Forelimb muscle (tissue), 1 donor: ENCODE results near the gene PLET1. TPM values are rescaled to one million over a fixed set of nuclear protein-coding genes. Genes with fewer than 3 reads are reported as not detected.
"Not testable (repeated sequence)": the region's sequence is repeated elsewhere in the genome, so short reads cannot be mapped to it uniquely, and the experiment has no call there.

Experiments used
- DNase-seq: peaks from one replicate; pipeline ENCODE4 v3.0.0-alpha.2; 2013; ENCODE audit warnings: low read depth
- polyA plus RNA-seq: library from polyadenylated mRNA; unstranded; fragments of 120-200 nt; gene quantifications from one replicate; pipeline ENCODE4 v1.2.1, GENCODE V29; 2013; ENCODE audit not compliant: insufficient read length

PLET1 gene
- polyA plus RNA-seq, 1 donor, result not detected

GRCh38 chr11:112212710-112213109 is 48.0 kb downstream of the PLET1 start:
- DNase-seq, result no peak

DNA sequence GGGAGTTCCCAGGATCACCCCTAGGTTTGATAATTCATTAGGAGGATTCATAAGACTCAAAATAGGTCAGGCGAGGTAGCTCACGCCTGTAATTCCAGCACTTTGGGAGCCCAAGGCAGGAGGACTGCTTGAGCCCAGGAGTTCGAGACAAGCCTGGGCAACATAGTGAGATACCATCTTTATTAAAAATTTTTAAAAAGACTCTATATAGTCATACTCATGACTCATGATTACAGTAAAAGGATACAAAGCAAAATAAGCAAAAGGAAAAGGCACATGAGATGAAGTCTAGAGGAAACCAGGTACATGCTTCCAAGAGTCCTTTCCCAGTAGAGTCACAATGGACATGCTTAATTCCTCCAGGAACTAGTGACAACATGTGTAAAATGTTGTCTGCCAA is 48.4 kb downstream of the PLET1 start:
- no peak for DNase-seq

DNA sequence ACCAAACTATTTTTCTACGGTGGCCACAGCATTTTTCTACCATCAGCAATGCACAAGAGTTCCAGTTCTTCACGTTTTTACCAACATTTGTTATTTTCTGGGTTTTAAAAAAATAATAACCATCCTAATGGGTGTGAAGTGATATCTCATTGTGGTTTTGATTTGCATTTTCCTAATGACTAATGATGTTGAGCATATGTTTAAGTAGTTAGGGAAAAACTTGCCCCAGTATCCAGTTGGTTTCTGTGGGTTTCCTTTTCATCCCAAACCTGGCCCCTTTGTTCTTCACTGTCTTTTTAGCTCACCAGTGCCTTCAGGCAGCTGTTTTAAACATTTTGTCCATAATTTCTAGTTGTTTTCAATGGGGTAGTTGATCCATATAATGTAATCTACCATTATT is 49.1 kb downstream of the PLET1 start:
- no peak for DNase-seq

DNA sequence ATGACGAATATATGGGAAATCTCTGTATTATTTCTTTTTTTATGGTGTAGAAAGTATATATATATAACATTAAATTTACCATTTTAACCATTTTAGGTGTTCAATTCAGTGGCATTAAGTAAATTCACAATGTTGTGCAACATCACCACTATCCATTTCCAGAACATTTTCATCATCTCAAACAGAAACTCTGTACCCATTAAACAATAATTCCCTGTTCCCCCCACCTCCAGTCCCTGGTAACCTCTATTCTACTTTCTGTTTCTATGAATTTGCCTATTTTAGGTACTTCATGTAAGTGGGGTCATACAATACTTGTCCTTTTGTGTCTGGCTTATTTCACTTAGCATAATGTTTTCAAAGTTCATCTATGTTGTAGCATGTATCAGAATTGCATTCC is 49.8 kb downstream of the PLET1 start:
- no peak for DNase-seq

GRCh38 chr11:112206071-112206470 is 54.6 kb downstream of the PLET1 start:
- no peak for DNase-seq

GRCh38 chr11:112200252-112200651 is 60.4 kb downstream of the PLET1 start:
- DNase-seq, result no peak

DNA sequence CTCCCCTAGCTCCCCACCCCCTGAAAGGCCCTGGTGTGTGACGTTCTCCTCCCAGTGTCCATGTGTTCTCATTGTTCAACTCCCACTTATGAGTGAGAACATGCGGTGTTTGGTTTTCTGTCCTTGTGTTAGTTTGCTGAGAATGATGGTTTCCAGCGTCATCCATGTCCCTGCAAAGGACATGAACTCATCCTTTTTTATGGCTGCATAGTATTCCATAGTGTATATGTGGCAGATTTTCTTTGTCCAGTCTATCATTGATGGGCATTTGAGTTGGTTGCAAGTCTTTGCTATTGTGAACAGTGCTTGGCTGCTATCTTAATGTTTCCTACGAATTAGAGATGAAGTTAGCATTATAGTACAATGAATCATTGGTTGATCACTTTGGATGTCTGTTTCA is 61.6 kb downstream of the PLET1 start:
- DNase-seq, result not testable (repeated sequence)

Other genes starting within 250 kb of the PLET1 start
- gene DLAT, start 235.5 kb downstream of the PLET1 start, polyA plus RNA-seq, result 39.5 TPM
- gene PIH1D2, start 186.8 kb downstream of the PLET1 start, polyA plus RNA-seq, result 1.1 TPM
- 27.7 TPM for gene NKAPD1, start 186.6 kb downstream of the PLET1 start, polyA plus RNA-seq
- gene TIMM8B, start 174.1 kb downstream of the PLET1 start, polyA plus RNA-seq, result 48.5 TPM
- 92.7 TPM for gene SDHD, start 174.0 kb downstream of the PLET1 start, polyA plus RNA-seq
- gene IL18, start 96.8 kb downstream of the PLET1 start, polyA plus RNA-seq, result 0.40 TPM
- 0.33 TPM for gene TEX12, start 93.5 kb downstream of the PLET1 start, polyA plus RNA-seq
- 9.0 TPM for gene BCO2, start 85.3 kb downstream of the PLET1 start, polyA plus RNA-seq
- 20.4 TPM for gene PTS, start 34.4 kb downstream of the PLET1 start, polyA plus RNA-seq